Measurements from ENCODE around the gene PCGF3.
A peak's percentile ranks its signal among the peaks of the same experiment; 100 is the strongest.

The PCGF3 gene

GRCh38 chr4:813900-814299 is 108.3 kb downstream of the PCGF3 start:
- DNase-seq (ENCODE audit: low read depth): no peak
- H3K4me3 ChIP-seq (ENCODE audit: low read length): no peak overlapping the region
- peak; percentile 8 for TF ChIP-seq CTCF (conservative IDR thresholded peaks at IDR 0.05; ENCODE audit: low read depth, low read length)

GRCh38 chr4:814312-814850 is 108.7 kb downstream of the PCGF3 start:
- H3K4me3 ChIP-seq (ENCODE audit: low read length): no peak overlapping the region
- no peak for DNase-seq (ENCODE audit: low read depth)
- TF ChIP-seq CTCF (conservative IDR thresholded peaks at IDR 0.05; ENCODE audit: low read depth, low read length): no peak

- no peak for TF ChIP-seq CTCF (conservative IDR thresholded peaks at IDR 0.05; ENCODE audit: low read depth, low read length)
- DNase-seq (ENCODE audit: low read depth): no peak
- H3K4me3 ChIP-seq (ENCODE audit: low read length): no peak overlapping the region
These were observed 110.0 kb downstream of the PCGF3 start for GRCh38 chr4:815464-816146.

GRCh38 chr4:818106-818921 is 112.7 kb downstream of the PCGF3 start:
- no peak for DNase-seq (ENCODE audit: low read depth)
- no peak for TF ChIP-seq CTCF (conservative IDR thresholded peaks at IDR 0.05; ENCODE audit: low read depth, low read length)
- no peak overlapping the region for H3K4me3 ChIP-seq (ENCODE audit: low read length)

- DNase-seq (ENCODE audit: low read depth): no peak
- TF ChIP-seq CTCF (conservative IDR thresholded peaks at IDR 0.05; ENCODE audit: low read depth, low read length): no peak
- no peak overlapping the region for H3K4me3 ChIP-seq (ENCODE audit: low read length)
These were observed 114.0 kb downstream of the PCGF3 start for GRCh38 chr4:819401-820229.

Measured in retinal pigment epithelial cell (primary cell).